Stimulated activated CD8-positive, alpha-beta memory T cell treated with anti-CD3 and anti-CD28 coated beads, Interleukin-15, amount 100 ng/mL, for 4 hours (primary cell): ENCODE results near the gene ZNF333.

Experiments
- DNase-seq, 2 donors: peaks; one replicate each; pipeline ENCODE4 v3.0.0-alpha.2; 2020; ENCODE audit warnings: low read depth in 2 of 2

The ZNF333 gene

GRCh38 chr19:14689598-14690503, at the start of gene ZNF333:
Gene ZNF333, plus strand, starts transcription at chr19:14690048. Its CDS starts 3,444 bp downstream, at chr19:14693492.
- peak; percentile 95 to 97 for DNase-seq

- DNase-seq: no peak
These were observed 41.3 kb upstream of the ZNF333 start for GRCh38 chr19:14648506-14648905.

- DNase-seq: no peak
These were observed 40.8 kb upstream of the ZNF333 start for GRCh38 chr19:14649020-14649419.

- DNase-seq: no peak
These were observed 39.7 kb upstream of the ZNF333 start for GRCh38 chr19:14650161-14650560.

- no peak for DNase-seq
These were observed 34.9 kb upstream of the ZNF333 start for GRCh38 chr19:14654786-14655560.

- no peak for DNase-seq
These were observed 34.1 kb upstream of the ZNF333 start for GRCh38 chr19:14655726-14656125.

GRCh38 chr19:14659874-14660489, 29.9 kb upstream of the ZNF333 start:
- DNase-seq: no peak

- DNase-seq: no peak
These were observed 28.4 kb upstream of the ZNF333 start for GRCh38 chr19:14661372-14661924.

- no peak for DNase-seq
These were observed 19.9 kb upstream of the ZNF333 start for GRCh38 chr19:14669940-14670339.

GRCh38 chr19:14670408-14670807, 19.4 kb upstream of the ZNF333 start:
- no peak for DNase-seq

- no peak for DNase-seq
These were observed 17.5 kb upstream of the ZNF333 start for GRCh38 chr19:14672188-14672872.

GRCh38 chr19:14673088-14673487, 16.8 kb upstream of the ZNF333 start:
- no peak for DNase-seq

- DNase-seq: no peak
These were observed 15.1 kb upstream of the ZNF333 start, which contains the start of gene ADGRE3 for GRCh38 chr19:14674764-14675163. Gene ADGRE3, minus strand, starts transcription at chr19:14674844. Its CDS starts 74 bp downstream, at chr19:14674770.

GRCh38 chr19:14676762-14677161, 13.1 kb upstream of the ZNF333 start:
- DNase-seq: no peak

GRCh38 chr19:14677464-14677863, 12.4 kb upstream of the ZNF333 start:
- no peak for DNase-seq

GRCh38 chr19:14678199-14678598, 11.6 kb upstream of the ZNF333 start:
- no peak for DNase-seq

GRCh38 chr19:14682084-14682483, 7.8 kb upstream of the ZNF333 start:
- no peak for DNase-seq

- no peak for DNase-seq
These were observed 6.4 kb upstream of the ZNF333 start for GRCh38 chr19:14683439-14683838.

- DNase-seq: no peak
These were observed 3.4 kb upstream of the ZNF333 start for GRCh38 chr19:14686411-14686810.

- DNase-seq: no peak
These were observed 4.9 kb downstream of the ZNF333 start for GRCh38 chr19:14694641-14695266.

- no peak for DNase-seq
These were observed 5.6 kb downstream of the ZNF333 start for GRCh38 chr19:14695471-14695870.
